VCaP (cell line): ENCODE results near the gene DNMT1.
A peak's percentile ranks its signal among the peaks of the same experiment; 100 is the strongest.

Experiments used
- H3K27ac ChIP-seq: fragments of 450-650 bp; 2 replicates; pipeline ENCODE4 v1.5.1; 2017
- TF ChIP-seq, protein P1 (sequence below): fragments of 450-650 bp; conservative IDR thresholded peaks from 2 replicates; pipeline ENCODE4 v1.5.1; 2017; ENCODE audit warnings: mild to moderate bottlenecking, moderate library complexity

Gene DNMT1

DNA sequence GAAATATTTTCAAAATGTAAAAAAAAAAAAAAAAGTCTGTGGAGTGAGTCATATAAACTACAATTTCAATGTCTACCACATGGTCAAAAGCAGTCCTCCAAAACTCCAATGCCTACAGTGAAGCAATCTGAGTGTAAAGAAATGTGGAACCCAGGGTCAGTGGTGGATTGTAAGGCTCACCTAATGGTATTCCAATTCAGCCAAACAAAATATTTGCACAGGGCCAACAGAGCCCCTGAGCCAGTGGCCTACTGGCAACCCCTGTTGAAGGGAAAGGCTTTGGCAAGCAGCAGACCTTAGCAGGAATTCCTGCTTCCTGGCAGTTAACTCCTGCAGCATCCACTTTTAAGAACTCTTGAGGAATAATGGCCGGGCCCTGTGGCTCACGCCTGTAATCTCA lies 3.4 kb downstream of the DNMT1 start:
- TF ChIP-seq, protein P1, sequence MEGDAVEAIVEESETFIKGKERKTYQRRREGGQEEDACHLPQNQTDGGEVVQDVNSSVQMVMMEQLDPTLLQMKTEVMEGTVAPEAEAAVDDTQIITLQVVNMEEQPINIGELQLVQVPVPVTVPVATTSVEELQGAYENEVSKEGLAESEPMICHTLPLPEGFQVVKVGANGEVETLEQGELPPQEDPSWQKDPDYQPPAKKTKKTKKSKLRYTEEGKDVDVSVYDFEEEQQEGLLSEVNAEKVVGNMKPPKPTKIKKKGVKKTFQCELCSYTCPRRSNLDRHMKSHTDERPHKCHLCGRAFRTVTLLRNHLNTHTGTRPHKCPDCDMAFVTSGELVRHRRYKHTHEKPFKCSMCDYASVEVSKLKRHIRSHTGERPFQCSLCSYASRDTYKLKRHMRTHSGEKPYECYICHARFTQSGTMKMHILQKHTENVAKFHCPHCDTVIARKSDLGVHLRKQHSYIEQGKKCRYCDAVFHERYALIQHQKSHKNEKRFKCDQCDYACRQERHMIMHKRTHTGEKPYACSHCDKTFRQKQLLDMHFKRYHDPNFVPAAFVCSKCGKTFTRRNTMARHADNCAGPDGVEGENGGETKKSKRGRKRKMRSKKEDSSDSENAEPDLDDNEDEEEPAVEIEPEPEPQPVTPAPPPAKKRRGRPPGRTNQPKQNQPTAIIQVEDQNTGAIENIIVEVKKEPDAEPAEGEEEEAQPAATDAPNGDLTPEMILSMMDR: no peak

DNA sequence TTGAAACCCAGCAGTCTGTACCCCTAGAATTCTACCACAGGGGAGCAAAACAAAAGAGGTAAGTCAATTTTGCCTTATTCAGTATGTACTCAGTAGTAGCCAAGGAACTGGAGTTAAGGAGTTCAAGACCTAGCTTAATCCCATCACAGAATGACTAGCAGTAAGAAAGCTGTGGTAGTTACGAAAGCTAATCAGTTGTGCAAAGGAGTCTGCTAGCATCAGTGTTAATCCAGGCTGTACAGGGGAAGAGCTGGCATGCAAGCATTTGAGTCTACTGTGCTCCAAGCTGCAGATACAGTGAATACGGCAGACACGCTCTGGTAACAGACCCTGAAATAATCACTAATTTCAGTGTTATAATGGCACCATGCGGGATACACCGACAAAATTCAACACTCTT lies 4.7 kb downstream of the DNMT1 start:
- TF ChIP-seq, protein P1: no peak
- H3K27ac ChIP-seq: no peak overlapping the region

More for the DNA sequence above, 3.4 kb downstream of the DNMT1 start:
- H3K27ac ChIP-seq: no peak overlapping the region

DNA sequence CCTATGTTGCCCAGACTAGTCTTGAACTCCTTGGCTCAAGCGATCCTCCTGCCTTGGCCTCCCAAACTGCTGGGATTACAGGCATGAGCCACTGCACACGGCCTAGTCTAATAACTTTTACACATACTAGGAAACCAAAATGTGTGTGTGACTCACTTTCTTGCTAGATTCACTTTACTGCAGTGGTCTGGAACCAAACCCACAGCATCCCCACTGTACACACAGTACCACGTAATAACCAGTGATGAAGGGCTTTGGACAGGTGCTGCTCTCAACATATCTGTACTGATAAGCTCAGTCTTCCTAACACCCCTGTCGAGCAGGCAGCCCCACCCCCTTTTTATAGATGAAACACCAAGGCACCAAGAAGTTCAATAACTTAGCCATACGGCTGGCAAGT lies 5.1 kb downstream of the DNMT1 start:
- TF ChIP-seq, protein P1: no peak
- no peak overlapping the region for H3K27ac ChIP-seq

- TF ChIP-seq, protein P1: no peak
- H3K27ac ChIP-seq: no peak overlapping the region
Measured at GRCh38 chr19:10187315-10187714, 7.4 kb downstream of the DNMT1 start.

GRCh38 chr19:10184636-10185035 lies 10.1 kb downstream of the DNMT1 start:
- peak overlapping the region; percentile 70 for H3K27ac ChIP-seq
- TF ChIP-seq, protein P1: no peak

- TF ChIP-seq, protein P1: no peak
- H3K27ac ChIP-seq: peak overlapping the region; percentile 70
Measured at GRCh38 chr19:10183926-10184325, 10.8 kb downstream of the DNMT1 start.

GRCh38 chr19:10182847-10183246 lies 11.9 kb downstream of the DNMT1 start:
- TF ChIP-seq, protein P1: no peak
- H3K27ac ChIP-seq: no peak overlapping the region

- H3K27ac ChIP-seq: no peak overlapping the region
- TF ChIP-seq, protein P1: no peak
Measured at GRCh38 chr19:10182076-10182475, 12.7 kb downstream of the DNMT1 start.
